Body of pancreas (tissue), 4 donors: ENCODE results near the gene TYRO3.

Source experiments
- POLR2A ChIP-seq, 3 donors: fragments of 450-650 bp; IDR thresholded peaks; one replicate each; pipeline ENCODE4 v1.6.1; 2016; ENCODE audit warnings: antibody characterized with exemption in 3 of 3, mild to moderate bottlenecking in 2 of 3
- TF ChIP-seq, protein P1 (sequence below), 7 experiments: fragments of 450-650 bp in 4 of 7; fragments of 200-600 bp in 3 of 7; sonication (generic) in 3 of 7; IDR thresholded peaks; one replicate each; pipeline ENCODE4 v1.5.1; 2016 to 2019; ENCODE audit warnings: antibody characterized with exemption in 7 of 7

DNA sequence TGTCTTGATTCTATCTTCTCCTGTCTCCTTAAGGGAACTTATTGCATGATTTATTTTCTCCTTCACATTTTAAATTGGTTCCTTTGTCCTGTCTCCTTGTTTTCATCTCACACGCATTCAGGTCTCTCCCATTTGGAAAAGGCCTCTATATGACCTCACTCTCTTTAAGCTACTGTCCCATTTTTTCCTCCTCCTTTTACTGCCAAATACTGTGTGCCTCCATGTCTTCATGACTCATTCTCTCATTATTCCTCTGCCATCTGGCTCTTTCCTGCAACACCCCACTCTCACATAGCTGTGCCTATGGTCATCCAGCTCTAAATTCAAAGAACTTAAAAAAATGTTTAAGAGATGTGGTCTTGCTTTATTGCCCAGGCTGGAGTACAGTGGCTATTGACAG lies 48.0 kb downstream of the TYRO3 start:
- TF ChIP-seq, protein P1, sequence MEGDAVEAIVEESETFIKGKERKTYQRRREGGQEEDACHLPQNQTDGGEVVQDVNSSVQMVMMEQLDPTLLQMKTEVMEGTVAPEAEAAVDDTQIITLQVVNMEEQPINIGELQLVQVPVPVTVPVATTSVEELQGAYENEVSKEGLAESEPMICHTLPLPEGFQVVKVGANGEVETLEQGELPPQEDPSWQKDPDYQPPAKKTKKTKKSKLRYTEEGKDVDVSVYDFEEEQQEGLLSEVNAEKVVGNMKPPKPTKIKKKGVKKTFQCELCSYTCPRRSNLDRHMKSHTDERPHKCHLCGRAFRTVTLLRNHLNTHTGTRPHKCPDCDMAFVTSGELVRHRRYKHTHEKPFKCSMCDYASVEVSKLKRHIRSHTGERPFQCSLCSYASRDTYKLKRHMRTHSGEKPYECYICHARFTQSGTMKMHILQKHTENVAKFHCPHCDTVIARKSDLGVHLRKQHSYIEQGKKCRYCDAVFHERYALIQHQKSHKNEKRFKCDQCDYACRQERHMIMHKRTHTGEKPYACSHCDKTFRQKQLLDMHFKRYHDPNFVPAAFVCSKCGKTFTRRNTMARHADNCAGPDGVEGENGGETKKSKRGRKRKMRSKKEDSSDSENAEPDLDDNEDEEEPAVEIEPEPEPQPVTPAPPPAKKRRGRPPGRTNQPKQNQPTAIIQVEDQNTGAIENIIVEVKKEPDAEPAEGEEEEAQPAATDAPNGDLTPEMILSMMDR (IDR thresholded peaks at IDR 0.05) = no peak
- TF ChIP-seq POLR2A (IDR thresholded peaks at IDR 0.05) = no peak
